Endothelial cell (in vitro differentiated cells): ENCODE measurements around the gene P2RY11. TPM values are rescaled to one million over a fixed set of nuclear protein-coding genes. Genes with fewer than 3 reads are reported as not detected.

Experiments used
- DNase-seq: peaks from one replicate; pipeline ENCODE4 v3.0.0; 2021; ENCODE audit warnings: low spot score
- H3K27ac Mint-ChIP-seq: one replicate; pipeline ENCODE4 v1.8.0; 2021; ENCODE audit warnings: mixed read lengths, inconsistent platforms; ENCODE audit not compliant: unreplicated experiment
- H3K27me3 Mint-ChIP-seq: one replicate; pipeline ENCODE4 v1.8.0; 2021; ENCODE audit warnings: mild to moderate bottlenecking, moderate library complexity, mixed read lengths, inconsistent platforms; ENCODE audit not compliant: unreplicated experiment
- H3K36me3 Mint-ChIP-seq: one replicate; pipeline ENCODE4 v1.8.0; 2021; ENCODE audit warnings: mild to moderate bottlenecking, low read depth, mixed read lengths, inconsistent platforms; ENCODE audit not compliant: unreplicated experiment
- H3K4me1 Mint-ChIP-seq: one replicate; pipeline ENCODE4 v1.8.0; 2021; ENCODE audit warnings: mild to moderate bottlenecking, mixed read lengths, inconsistent platforms; ENCODE audit not compliant: unreplicated experiment
- H3K4me3 Mint-ChIP-seq: one replicate; pipeline ENCODE4 v1.8.0; 2021; ENCODE audit warnings: mild to moderate bottlenecking, mixed read lengths, inconsistent platforms; ENCODE audit not compliant: unreplicated experiment
- H3K9me3 Mint-ChIP-seq: one replicate; pipeline ENCODE4 v1.8.0; 2021; ENCODE audit warnings: mixed read lengths, inconsistent platforms; ENCODE audit not compliant: unreplicated experiment
- CTCF ChIP-seq: fragments of 200-600 bp; sonication (generic); IDR thresholded peaks from one replicate; pipeline ENCODE4 v1.5.0; 2021; ENCODE audit warnings: antibody characterized with exemption; ENCODE audit not compliant: unreplicated experiment
- total RNA-seq: library from RNA; stranded (reverse); fragmentation: NEBNext Ultra II Directional; extraction: Animal tissue kit (Norgen Biotek cat#: 25700); gene quantifications from one replicate; pipeline ENCODE4 v1.2.1, GENCODE V29; 2021; ENCODE audit not compliant: unreplicated experiment

The P2RY11 gene
- total RNA-seq, 1 donor from 2014 or later = 16.3 TPM

- peaks cover 3% of the 10 kb centered on the region for H3K4me1 Mint-ChIP-seq
- H3K4me3 Mint-ChIP-seq = no peak overlapping the region
- TF ChIP-seq CTCF = no peak
- no peak overlapping the region for H3K27ac Mint-ChIP-seq
- DNase-seq = no peak
- H3K9me3 Mint-ChIP-seq = no peaks in the 10 kb centered on the region
- H3K27me3 Mint-ChIP-seq = no peaks in the 10 kb centered on the region
- peaks cover 26% of the 10 kb centered on the region for H3K36me3 Mint-ChIP-seq
These were observed 26.5 kb downstream of the P2RY11 start for GRCh38 chr19:10137751-10138682.

- Mint-ChIP-seq H3K4me3 (no peak overlapping the region), H3K9me3 (no peaks in the 10 kb centered on the region), H3K27ac (no peak overlapping the region), H3K27me3 (no peaks in the 10 kb centered on the region), H3K36me3 (peaks cover 22% of the 10 kb centered on the region), H3K4me1 (peaks cover 3% of the 10 kb centered on the region)
- no peak for TF ChIP-seq CTCF
- no peak for DNase-seq
These were observed 27.6 kb downstream of the P2RY11 start for GRCh38 chr19:10138879-10139795.

- Mint-ChIP-seq H3K4me1 (peaks cover 3% of the 10 kb centered on the region), H3K4me3 (no peak overlapping the region), H3K36me3 (peaks cover 25% of the 10 kb centered on the region), H3K9me3 (no peaks in the 10 kb centered on the region), H3K27me3 (no peaks in the 10 kb centered on the region), H3K27ac (no peak overlapping the region)
- no peak for DNase-seq
- TF ChIP-seq CTCF = no peak
These were observed 28.5 kb downstream of the P2RY11 start for GRCh38 chr19:10139952-10140351.

GRCh38 chr19:10141479-10141878, 30.0 kb downstream of the P2RY11 start:
- no peak overlapping the region for H3K27ac Mint-ChIP-seq
- H3K36me3 Mint-ChIP-seq = peaks cover 34% of the 10 kb centered on the region
- no peaks in the 10 kb centered on the region for H3K27me3 Mint-ChIP-seq
- DNase-seq = no peak
- peaks cover 3% of the 10 kb centered on the region for H3K4me1 Mint-ChIP-seq
- no peak overlapping the region for H3K4me3 Mint-ChIP-seq
- no peak for TF ChIP-seq CTCF
- H3K9me3 Mint-ChIP-seq = no peaks in the 10 kb centered on the region
